ENCODE measurements around the gene ZFYVE19.
"Not testable (repeated sequence)": the region's sequence is repeated elsewhere in the genome, so short reads cannot be mapped to it uniquely, and the experiment has no call there.

ZFYVE19 gene

DNA sequence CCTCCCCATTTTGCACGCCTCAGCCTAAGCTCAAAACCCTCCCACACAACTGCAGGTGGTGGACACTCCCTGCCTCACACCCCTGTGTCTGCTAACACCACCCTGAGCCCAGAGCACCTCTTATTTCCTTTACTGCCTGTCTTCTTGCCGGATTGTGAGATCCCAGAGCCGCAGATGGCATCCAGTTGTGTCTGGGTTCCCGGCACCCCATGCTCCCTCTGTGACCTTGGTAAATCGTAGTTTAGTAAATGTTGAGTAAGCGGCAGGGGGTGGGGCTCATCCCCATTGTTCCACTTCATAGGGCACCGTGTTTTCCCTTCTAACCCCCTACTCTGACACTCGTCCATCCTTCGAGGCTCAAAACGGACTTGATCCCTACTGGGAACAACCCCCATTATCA lies 51.8 kb downstream of the ZFYVE19 start:
- TF ChIP-seq, protein P1, sequence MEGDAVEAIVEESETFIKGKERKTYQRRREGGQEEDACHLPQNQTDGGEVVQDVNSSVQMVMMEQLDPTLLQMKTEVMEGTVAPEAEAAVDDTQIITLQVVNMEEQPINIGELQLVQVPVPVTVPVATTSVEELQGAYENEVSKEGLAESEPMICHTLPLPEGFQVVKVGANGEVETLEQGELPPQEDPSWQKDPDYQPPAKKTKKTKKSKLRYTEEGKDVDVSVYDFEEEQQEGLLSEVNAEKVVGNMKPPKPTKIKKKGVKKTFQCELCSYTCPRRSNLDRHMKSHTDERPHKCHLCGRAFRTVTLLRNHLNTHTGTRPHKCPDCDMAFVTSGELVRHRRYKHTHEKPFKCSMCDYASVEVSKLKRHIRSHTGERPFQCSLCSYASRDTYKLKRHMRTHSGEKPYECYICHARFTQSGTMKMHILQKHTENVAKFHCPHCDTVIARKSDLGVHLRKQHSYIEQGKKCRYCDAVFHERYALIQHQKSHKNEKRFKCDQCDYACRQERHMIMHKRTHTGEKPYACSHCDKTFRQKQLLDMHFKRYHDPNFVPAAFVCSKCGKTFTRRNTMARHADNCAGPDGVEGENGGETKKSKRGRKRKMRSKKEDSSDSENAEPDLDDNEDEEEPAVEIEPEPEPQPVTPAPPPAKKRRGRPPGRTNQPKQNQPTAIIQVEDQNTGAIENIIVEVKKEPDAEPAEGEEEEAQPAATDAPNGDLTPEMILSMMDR (IDR thresholded peaks at IDR 0.05; ENCODE audit: low read depth, low read length) = no peak
- TF ChIP-seq EZH2phosphoT487 (IDR thresholded peaks at IDR 0.05; ENCODE audit: low read depth) = no peak
- Histone ChIP-seq H4K20me1 (ENCODE audit: insufficient read depth, low read length) (no peaks in the 10 kb centered on the region), H3K36me3 (replicated peaks; ENCODE audit: low read depth, low read length) (no peaks in the 10 kb centered on the region), H3K4me2 (ENCODE audit: low read length) (peak overlapping the region; percentile 48), H3K9ac (ENCODE audit: low read length) (no peak overlapping the region), H3K79me2 (ENCODE audit: low read length) (no peaks in the 10 kb centered on the region), H3K27me3 (ENCODE audit: low read depth, low read length) (no peaks in the 10 kb centered on the region), H3K4me3 (ENCODE audit: low read length) (no peak overlapping the region), H3K9me3 (ENCODE audit: insufficient read depth, low read length) (no peaks in the 10 kb centered on the region), H3K4me1 (ENCODE audit: low read length) (peaks cover 21% of the 10 kb centered on the region), H3K27ac (ENCODE audit: low read length) (no peak overlapping the region), H2AFZ (ENCODE audit: low read depth, low read length) (peak overlapping the region; percentile 99; the same call in 1 of the 2 replicates)

DNA sequence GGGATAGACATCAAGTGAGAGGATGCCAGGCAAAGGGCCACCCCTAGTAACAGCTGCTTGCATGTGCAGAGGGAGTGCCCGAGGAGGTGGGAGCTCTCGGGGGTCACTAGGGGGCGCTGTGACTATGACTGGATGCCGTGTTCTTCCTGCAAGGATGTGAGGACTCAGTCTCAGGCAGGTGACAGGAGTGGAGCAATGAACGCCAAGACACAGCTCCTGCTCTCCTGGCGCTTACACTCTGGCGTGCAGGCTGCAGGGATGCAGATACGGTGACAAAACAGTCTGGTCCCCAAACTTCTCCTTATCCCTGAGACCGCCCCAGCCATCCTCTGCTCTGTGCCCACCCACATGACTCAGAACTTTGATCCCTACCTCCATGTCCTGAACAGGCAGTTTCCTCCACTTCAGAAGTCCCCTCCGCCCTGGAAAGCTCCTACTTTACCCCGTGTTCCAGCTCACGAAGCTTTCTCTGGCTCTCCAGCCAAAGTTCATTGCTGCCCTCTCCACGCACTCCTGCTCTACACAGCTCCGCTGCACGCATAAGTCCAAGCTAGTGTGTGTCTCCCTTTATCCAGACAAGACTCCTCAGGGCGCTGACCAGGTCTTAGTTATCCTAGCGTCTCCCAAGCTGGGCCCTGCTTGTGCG lies 52.4 kb downstream of the ZFYVE19 start:
- H3K36me3 ChIP-seq (replicated peaks; ENCODE audit: low read depth, low read length) = no peaks in the 10 kb centered on the region
- no peak overlapping the region for H3K27ac ChIP-seq (ENCODE audit: low read length)
- peak overlapping the region; percentile 46 for H3K4me3 ChIP-seq (ENCODE audit: low read length)
- H4K20me1 ChIP-seq (ENCODE audit: insufficient read depth, low read length) = no peaks in the 10 kb centered on the region
- H3K9me3 ChIP-seq (ENCODE audit: insufficient read depth, low read length) = no peaks in the 10 kb centered on the region
- H3K27me3 ChIP-seq (ENCODE audit: low read depth, low read length) = no peaks in the 10 kb centered on the region
- H3K4me2 ChIP-seq (ENCODE audit: low read length) = peak overlapping the region; percentile 48
- TF ChIP-seq, protein P1 (IDR thresholded peaks at IDR 0.05; ENCODE audit: low read depth, low read length) = peak; percentile 93
- TF ChIP-seq EZH2phosphoT487 (IDR thresholded peaks at IDR 0.05; ENCODE audit: low read depth) = no peak
- no peak overlapping the region for H3K9ac ChIP-seq (ENCODE audit: low read length)
- H2AFZ ChIP-seq (ENCODE audit: low read depth, low read length) = peak overlapping the region; percentile 97
- H3K4me1 ChIP-seq (ENCODE audit: low read length) = peaks cover 21% of the 10 kb centered on the region
- no peaks in the 10 kb centered on the region for H3K79me2 ChIP-seq (ENCODE audit: low read length)

DNA sequence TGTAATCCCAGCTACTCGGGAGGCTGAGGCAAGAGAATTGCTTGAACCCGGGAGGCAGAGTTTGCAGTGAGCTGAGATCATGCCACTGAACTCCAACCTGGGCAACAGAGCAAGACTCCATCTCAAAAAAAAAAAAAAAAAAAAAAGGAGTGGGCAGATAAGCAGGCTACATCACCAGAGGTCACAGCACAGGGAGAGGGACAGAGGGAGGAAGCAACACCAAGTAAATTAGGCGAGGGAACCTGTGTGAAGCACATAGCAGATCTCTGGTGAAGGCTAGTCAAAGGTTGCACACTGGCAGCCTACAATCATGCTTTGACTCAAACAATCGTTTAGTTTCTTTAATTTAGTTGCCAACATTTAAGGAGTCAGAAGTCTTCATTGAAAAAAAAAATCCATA lies 54.3 kb downstream of the ZFYVE19 start:
- not testable (repeated sequence) for H3K79me2 ChIP-seq (ENCODE audit: low read length); H3K36me3 ChIP-seq (replicated peaks; ENCODE audit: low read depth, low read length); H2AFZ ChIP-seq (ENCODE audit: low read depth, low read length); H3K27me3 ChIP-seq (ENCODE audit: low read depth, low read length); H3K9me3 ChIP-seq (ENCODE audit: insufficient read depth, low read length); H3K9ac ChIP-seq (ENCODE audit: low read length); H4K20me1 ChIP-seq (ENCODE audit: insufficient read depth, low read length); H3K4me2 ChIP-seq (ENCODE audit: low read length); H3K27ac ChIP-seq (ENCODE audit: low read length); H3K4me3 ChIP-seq (ENCODE audit: low read length)
- H3K4me1 ChIP-seq (ENCODE audit: low read length) = peaks cover 21% of the 10 kb centered on the region

DNA sequence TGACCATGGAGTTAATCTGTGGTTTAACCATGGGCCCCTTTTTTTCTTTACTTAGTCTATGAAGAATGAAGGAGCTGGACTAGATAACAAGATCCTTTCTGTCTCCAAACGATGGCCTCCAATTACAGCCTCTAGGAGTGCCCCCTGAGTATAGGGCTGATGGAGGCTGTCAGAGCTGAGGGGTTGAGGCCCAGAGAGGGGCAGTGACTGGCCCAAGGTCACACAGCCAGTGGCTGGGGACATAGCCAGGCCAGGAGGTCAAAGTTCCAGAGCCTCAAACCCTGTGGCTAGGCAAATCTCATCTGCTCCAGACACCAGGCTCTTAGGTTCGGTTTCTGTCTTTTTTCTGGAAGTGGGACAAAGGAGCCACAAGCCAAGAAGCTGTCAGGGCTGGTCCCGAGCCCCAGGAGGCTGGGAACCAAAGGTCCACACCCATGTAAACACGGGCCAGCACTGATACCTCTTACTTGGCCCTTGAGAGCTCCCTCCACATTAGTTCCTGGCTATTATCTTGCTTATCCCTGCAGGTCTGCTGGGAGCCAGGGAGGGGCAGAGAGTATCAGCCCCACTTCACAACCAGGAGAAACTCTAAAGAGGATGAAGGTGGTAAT lies 56.9 kb downstream of the ZFYVE19 start:
- Histone ChIP-seq H3K79me2 (ENCODE audit: low read length) (no peaks in the 10 kb centered on the region), H4K20me1 (ENCODE audit: insufficient read depth, low read length) (no peaks in the 10 kb centered on the region), H3K27me3 (ENCODE audit: low read depth, low read length) (no peaks in the 10 kb centered on the region), H3K27ac (ENCODE audit: low read length) (no peak overlapping the region), H3K4me3 (ENCODE audit: low read length) (no peak overlapping the region), H3K9ac (ENCODE audit: low read length) (no peak overlapping the region), H3K4me1 (ENCODE audit: low read length) (peaks cover 8% of the 10 kb centered on the region), H3K36me3 (replicated peaks; ENCODE audit: low read depth, low read length) (no peaks in the 10 kb centered on the region), H3K4me2 (ENCODE audit: low read length) (no peak overlapping the region), H3K9me3 (ENCODE audit: insufficient read depth, low read length) (no peaks in the 10 kb centered on the region), H2AFZ (ENCODE audit: low read depth, low read length) (no peak overlapping the region)
- no peak for TF ChIP-seq EZH2phosphoT487 (IDR thresholded peaks at IDR 0.05; ENCODE audit: low read depth)
- TF ChIP-seq, protein P1 (IDR thresholded peaks at IDR 0.05; ENCODE audit: low read depth, low read length) = no peak

Measured in OCI-LY3 (cell line).